Spleen (tissue), 7 donors: ENCODE results near the gene POGLUT2.

Experiments
- CTCF ChIP-seq, 11 experiments: fragments of 200-600 bp in 7 of 11; fragments of 450-650 bp in 4 of 11; sonication (generic) in 4 of 11; IDR thresholded peaks in 8 of 11; conservative IDR thresholded peaks in 3 of 11; 1 replicate in 7 of 11; 2 replicates in 4 of 11; pipeline versions ENCODE4 v1.4.0 to v1.8.0; 2016 to 2021; ENCODE audit warnings: antibody characterized with exemption in 11 of 11, inconsistent platforms in 4 of 11, mild to moderate bottlenecking in 1 of 11
- POLR2A ChIP-seq, 3 donors: fragments of 450-650 bp; IDR thresholded peaks; one replicate each; pipeline ENCODE4 v1.5.1; 2017; ENCODE audit warnings: antibody characterized with exemption in 3 of 3, mild to moderate bottlenecking in 1 of 3
- donor health status: DM: no; HTN: no; CAD: no; lungs with moderate emphysema.
- donor health status: DM: no; HTN: no; CAD: no.
- donor health status: DM: no; HTN: no; CAD: no.

GRCh38 chr13:102757006-102757405, 41.8 kb downstream of the POGLUT2 start:
- TF ChIP-seq CTCF (IDR thresholded peaks at IDR 0.05 in 8 of 11, conservative IDR thresholded peaks at IDR 0.05 in 3 of 11) (no peak), POLR2A (IDR thresholded peaks at IDR 0.05) (no peak)
